ENCODE results near the gene BAG1. TPM values are rescaled to one million over a fixed set of nuclear protein-coding genes. Genes with fewer than 3 reads are reported as not detected.

Gene BAG1
- total and polyA plus RNA-seq, 2 experiments from 2014 or later, result 44.7 to 55.4 TPM

DNA sequence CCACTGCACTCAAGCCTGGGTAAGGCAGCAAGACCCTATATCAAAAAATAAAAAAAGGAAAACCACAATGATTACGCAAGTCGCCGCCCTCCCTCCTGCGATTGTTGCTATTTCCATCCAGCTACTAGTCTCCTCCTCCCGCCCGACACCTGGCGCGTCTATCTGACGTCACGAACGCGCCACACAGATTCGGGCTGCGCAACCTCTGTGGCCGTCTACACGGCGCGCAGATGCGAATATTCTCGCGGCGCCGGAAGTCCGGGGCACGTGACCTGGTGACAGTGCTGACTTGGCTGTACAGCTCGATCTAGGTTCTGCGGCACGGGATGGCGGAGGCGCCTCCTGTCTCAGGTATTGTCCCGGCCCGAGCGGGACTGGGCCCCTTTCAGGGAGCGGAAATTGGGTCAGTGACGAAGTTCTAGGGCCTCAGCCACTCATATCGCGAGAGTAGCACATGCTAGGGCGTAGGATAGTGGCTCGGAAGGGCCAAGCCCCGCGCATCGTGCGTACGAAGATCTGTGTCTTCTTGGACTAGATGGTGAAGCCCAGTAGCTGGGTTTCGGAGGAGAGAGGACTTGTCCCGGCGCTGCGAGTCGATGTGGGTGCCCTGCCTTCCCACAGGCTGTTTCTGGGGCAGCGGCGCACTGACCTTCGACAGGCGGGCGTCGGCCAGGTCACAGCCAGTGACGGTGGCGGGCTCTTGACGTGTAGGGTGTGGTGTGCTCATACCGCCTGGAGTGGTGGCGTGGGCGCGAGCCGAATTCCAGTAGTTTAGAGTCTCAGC is 25.9 kb upstream of the BAG1 start, which contains the start of gene NFX1:
TSS of gene NFX1 (plus strand) at position 270 of the 784 bp plus-strand sequence. CDS start at position 327, 57 bp downstream.
- ATAC-seq (peak; percentile 95), DNase-seq (ENCODE audit: low spot score) (peak; percentile 98)
- Histone ChIP-seq H3K4me3 (peak within 1 kb of the TSS; percentile 83), H3K27me3 (ENCODE audit: insufficient read depth) (no peaks in the 10 kb centered on the region), H3K27ac (ENCODE audit: low read depth) (peak within 1 kb of the TSS; percentile 96), H3K79me2 (replicated peaks; ENCODE audit: insufficient read depth) (peaks cover 46% of the 10 kb centered on the region), H2AFZ (peak within 1 kb of the TSS; percentile 87), H3K4me1 (ENCODE audit: insufficient read depth) (0 out of 2 replicates have a peak, but pooled peaks cover 5% of the 10 kb centered on the region), H3K9me2 (ENCODE audit: insufficient read depth) (no peaks in the 10 kb centered on the region), H3F3A (replicated peaks; ENCODE audit: low read depth) (no peaks in the 10 kb centered on the region), H3K36me3 (ENCODE audit: insufficient read depth) (peaks cover 4% of the 10 kb centered on the region; the same call in 1 of the 2 replicates), H3K4me2 (peak within 1 kb of the TSS; percentile 83), H4K20me1 (replicated peaks; ENCODE audit: insufficient read depth) (no peaks in the 10 kb centered on the region; the same call in 1 of the 2 replicates)
- Mint-ChIP-seq H3K4me1 (peaks cover 13% of the 10 kb centered on the region), H3K27ac (peak within 1 kb of the TSS; percentile 100), H3K4me3 (peak within 1 kb of the TSS; percentile 100), H3K9me3 (no peaks in the 10 kb centered on the region; the same call in 2 of the 3 replicates), H3K27me3 (ENCODE audit: insufficient read depth, low read depth, poor library complexity) (peaks cover 7% of the 10 kb centered on the region), H3K36me3 (ENCODE audit: low read depth) (peaks cover 15% of the 10 kb centered on the region)
- TF ChIP-seq STAT1 (IDR thresholded peaks at IDR 0.05; ENCODE audit: unreplicated experiment), result no peak
- TF ChIP-seq, protein P1, sequence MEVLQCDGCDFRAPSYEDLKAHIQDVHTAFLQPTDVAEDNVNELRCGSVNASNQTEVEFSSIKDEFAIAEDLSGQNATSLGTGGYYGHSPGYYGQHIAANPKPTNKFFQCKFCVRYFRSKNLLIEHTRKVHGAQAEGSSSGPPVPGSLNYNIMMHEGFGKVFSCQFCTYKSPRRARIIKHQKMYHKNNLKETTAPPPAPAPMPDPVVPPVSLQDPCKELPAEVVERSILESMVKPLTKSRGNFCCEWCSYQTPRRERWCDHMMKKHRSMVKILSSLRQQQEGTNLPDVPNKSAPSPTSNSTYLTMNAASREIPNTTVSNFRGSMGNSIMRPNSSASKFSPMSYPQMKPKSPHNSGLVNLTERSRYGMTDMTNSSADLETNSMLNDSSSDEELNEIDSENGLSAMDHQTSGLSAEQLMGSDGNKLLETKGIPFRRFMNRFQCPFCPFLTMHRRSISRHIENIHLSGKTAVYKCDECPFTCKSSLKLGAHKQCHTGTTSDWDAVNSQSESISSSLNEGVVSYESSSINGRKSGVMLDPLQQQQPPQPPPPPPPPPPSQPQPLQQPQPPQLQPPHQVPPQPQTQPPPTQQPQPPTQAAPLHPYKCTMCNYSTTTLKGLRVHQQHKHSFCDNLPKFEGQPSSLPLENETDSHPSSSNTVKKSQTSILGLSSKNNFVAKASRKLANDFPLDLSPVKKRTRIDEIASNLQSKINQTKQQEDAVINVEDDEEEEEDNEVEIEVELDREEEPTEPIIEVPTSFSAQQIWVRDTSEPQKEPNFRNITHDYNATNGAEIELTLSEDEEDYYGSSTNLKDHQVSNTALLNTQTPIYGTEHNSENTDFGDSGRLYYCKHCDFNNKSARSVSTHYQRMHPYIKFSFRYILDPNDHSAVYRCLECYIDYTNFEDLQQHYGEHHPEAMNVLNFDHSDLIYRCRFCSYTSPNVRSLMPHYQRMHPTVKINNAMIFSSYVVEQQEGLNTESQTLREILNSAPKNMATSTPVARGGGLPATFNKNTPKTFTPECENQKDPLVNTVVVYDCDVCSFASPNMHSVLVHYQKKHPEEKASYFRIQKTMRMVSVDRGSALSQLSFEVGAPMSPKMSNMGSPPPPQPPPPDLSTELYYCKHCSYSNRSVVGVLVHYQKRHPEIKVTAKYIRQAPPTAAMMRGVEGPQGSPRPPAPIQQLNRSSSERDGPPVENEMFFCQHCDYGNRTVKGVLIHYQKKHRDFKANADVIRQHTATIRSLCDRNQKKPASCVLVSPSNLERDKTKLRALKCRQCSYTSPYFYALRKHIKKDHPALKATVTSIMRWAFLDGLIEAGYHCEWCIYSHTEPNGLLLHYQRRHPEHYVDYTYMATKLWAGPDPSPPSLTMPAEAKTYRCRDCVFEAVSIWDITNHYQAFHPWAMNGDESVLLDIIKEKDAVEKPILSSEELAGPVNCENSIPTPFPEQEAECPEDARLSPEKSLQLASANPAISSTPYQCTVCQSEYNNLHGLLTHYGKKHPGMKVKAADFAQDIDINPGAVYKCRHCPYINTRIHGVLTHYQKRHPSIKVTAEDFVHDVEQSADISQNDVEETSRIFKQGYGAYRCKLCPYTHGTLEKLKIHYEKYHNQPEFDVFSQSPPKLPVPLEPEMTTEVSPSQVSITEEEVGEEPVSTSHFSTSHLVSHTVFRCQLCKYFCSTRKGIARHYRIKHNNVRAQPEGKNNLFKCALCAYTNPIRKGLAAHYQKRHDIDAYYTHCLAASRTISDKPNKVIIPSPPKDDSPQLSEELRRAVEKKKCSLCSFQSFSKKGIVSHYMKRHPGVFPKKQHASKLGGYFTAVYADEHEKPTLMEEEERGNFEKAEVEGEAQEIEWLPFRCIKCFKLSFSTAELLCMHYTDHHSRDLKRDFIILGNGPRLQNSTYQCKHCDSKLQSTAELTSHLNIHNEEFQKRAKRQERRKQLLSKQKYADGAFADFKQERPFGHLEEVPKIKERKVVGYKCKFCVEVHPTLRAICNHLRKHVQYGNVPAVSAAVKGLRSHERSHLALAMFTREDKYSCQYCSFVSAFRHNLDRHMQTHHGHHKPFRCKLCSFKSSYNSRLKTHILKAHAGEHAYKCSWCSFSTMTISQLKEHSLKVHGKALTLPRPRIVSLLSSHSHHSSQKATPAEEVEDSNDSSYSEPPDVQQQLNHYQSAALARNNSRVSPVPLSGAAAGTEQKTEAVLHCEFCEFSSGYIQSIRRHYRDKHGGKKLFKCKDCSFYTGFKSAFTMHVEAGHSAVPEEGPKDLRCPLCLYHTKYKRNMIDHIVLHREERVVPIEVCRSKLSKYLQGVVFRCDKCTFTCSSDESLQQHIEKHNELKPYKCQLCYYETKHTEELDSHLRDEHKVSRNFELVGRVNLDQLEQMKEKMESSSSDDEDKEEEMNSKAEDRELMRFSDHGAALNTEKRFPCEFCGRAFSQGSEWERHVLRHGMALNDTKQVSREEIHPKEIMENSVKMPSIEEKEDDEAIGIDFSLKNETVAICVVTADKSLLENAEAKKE (CRISPR knock-in tag; IDR thresholded peaks at IDR 0.05), result no peak
- no peak for TF ChIP-seq ZNF114 (CRISPR knock-in tag; IDR thresholded peaks at IDR 0.05)
- TF ChIP-seq POLR2AphosphoS5 (IDR thresholded peaks at IDR 0.05; ENCODE audit: low read depth), result peak; percentile 91
- peak; percentile 99 for TF ChIP-seq CREB1 (CRISPR knock-in tag; IDR thresholded peaks at IDR 0.05; ENCODE audit: low read depth)
- no peak for TF ChIP-seq CTCF (conservative IDR thresholded peaks at IDR 0.05; ENCODE audit: low read depth in 2 of 2)
- TF ChIP-seq, protein P2, sequence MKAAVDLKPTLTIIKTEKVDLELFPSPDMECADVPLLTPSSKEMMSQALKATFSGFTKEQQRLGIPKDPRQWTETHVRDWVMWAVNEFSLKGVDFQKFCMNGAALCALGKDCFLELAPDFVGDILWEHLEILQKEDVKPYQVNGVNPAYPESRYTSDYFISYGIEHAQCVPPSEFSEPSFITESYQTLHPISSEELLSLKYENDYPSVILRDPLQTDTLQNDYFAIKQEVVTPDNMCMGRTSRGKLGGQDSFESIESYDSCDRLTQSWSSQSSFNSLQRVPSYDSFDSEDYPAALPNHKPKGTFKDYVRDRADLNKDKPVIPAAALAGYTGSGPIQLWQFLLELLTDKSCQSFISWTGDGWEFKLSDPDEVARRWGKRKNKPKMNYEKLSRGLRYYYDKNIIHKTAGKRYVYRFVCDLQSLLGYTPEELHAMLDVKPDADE (IDR thresholded peaks at IDR 0.05), result peak; percentile 91
- TF ChIP-seq EZH2phosphoT487 (IDR thresholded peaks at IDR 0.05; ENCODE audit: unreplicated experiment), result no peak
